ENCODE results near the gene WHRN.

WHRN gene

DNA sequence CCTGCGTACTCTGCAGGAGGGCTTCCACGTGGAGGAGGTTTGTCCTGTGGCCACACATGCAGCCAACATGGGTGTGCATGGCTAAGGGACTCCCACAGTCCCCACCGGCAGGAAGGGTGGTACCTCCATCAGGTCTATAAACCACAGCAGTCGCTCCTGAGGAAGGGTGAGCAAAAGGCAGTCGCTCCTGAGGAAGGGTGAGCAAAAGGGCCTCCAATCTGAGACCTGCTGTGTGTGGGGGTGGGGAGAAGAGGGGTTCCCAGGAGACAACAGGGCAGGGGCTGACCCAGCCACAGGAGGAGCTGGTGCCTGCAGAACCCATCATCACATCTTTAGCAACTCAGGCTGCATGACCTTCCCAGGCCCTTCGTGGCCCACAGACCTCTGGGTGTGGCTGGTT, 87.2 kb downstream of the WHRN start:
- H3K9ac ChIP-seq (ENCODE audit: insufficient read length), result no peak overlapping the region
- no peaks in the 10 kb centered on the region for H3K9me3 ChIP-seq (ENCODE audit: low read depth, low read length)
- TF ChIP-seq POLR2AphosphoS5 (IDR thresholded peaks at IDR 0.05; ENCODE audit: borderline replicate concordance, low read depth, low read length) (no peak), EZH2 (IDR thresholded peaks at IDR 0.05) (no peak), FOXP2 (optimal IDR thresholded peaks at IDR 0.05; ENCODE audit: control extremely low read depth, extremely low read length, insufficient read depth) (no peak)
- DNase-seq (ENCODE audit: low read depth, low spot score), result no peak
- H3K4me3 ChIP-seq, result no peak overlapping the region
- H3K27ac ChIP-seq, result no peak overlapping the region
- H3K36me3 ChIP-seq (ENCODE audit: insufficient read depth, low read length), result no peaks in the 10 kb centered on the region

DNA sequence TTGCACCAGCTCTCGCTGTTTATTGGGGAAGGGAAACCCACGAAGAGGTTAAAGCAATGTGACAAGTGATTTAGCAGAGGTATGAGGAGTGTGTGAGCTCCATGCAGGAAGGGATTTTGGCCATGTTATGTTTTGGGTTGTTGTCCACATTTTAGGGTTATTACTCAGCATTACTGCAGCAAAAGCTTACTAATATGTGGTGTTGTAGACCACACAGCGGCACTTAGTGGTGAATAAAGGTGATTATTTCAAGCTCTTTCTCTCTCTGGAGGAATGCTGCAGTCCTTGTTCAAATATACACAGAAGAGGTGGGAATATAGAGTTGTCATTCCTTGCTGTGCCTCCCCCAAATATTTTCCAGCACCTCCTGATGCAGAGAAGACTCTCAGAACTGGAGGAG, 87.8 kb downstream of the WHRN start:
- TF ChIP-seq EZH2 (IDR thresholded peaks at IDR 0.05), result no peak
- no peak for TF ChIP-seq POLR2AphosphoS5 (IDR thresholded peaks at IDR 0.05; ENCODE audit: borderline replicate concordance, low read depth, low read length)
- TF ChIP-seq FOXP2 (optimal IDR thresholded peaks at IDR 0.05; ENCODE audit: control extremely low read depth, extremely low read length, insufficient read depth), result no peak
- H3K27ac ChIP-seq, result no peak overlapping the region
- DNase-seq (ENCODE audit: low read depth, low spot score), result no peak
- no peak overlapping the region for H3K9ac ChIP-seq (ENCODE audit: insufficient read length)
- no peak overlapping the region for H3K4me3 ChIP-seq
- no peaks in the 10 kb centered on the region for H3K9me3 ChIP-seq (ENCODE audit: low read depth, low read length)
- no peaks in the 10 kb centered on the region for H3K36me3 ChIP-seq (ENCODE audit: insufficient read depth, low read length)

DNA sequence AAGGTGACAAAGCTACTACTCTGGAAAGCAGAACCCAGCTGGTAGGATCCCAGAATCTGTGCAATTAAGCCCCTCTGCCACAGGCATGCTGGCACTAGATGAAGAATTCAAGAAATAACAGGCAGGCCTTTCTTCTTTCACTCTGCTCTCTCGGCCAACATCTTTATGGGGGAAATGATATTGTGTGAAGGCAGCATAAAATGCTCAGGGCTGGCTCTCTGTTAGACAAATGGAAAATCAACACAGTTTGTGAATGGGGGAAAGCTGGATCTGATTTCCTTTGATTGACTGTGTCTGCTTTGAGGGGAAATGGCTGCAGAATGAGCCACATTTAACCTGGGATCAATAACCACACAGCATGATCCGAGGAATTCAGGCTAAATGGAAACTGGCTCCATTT, 88.4 kb downstream of the WHRN start:
- DNase-seq (ENCODE audit: low read depth, low spot score), result no peak
- TF ChIP-seq EZH2 (IDR thresholded peaks at IDR 0.05), result no peak
- TF ChIP-seq POLR2AphosphoS5 (IDR thresholded peaks at IDR 0.05; ENCODE audit: borderline replicate concordance, low read depth, low read length), result no peak
- no peak for TF ChIP-seq FOXP2 (optimal IDR thresholded peaks at IDR 0.05; ENCODE audit: control extremely low read depth, extremely low read length, insufficient read depth)
- Histone ChIP-seq H3K9me3 (ENCODE audit: low read depth, low read length) (no peaks in the 10 kb centered on the region), H3K4me3 (no peak overlapping the region), H3K27ac (no peak overlapping the region), H3K36me3 (ENCODE audit: insufficient read depth, low read length) (no peaks in the 10 kb centered on the region), H3K9ac (ENCODE audit: insufficient read length) (no peak overlapping the region)

DNA sequence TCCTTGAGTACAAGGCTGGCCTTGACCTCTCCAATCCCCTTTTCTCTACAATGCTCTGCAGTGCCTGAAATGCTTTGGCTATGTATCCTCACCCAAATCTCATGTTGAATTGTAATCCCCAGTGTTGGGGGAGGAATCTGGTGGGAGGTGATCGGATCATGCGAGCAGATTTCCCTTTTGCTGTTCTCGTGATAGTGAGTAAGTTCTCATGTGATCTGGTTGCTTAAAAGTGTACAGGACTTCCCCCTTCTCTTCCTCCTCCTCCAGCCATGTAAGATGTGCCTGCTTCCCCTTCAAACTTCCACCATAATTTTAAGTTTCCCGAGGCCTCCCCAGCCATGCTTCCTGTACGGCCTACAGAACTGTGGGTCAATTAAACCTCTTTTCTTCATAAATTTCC, 89.0 kb downstream of the WHRN start:
- H3K9ac ChIP-seq (ENCODE audit: insufficient read length), result no peak overlapping the region
- H3K27ac ChIP-seq, result no peak overlapping the region
- TF ChIP-seq FOXP2 (optimal IDR thresholded peaks at IDR 0.05; ENCODE audit: control extremely low read depth, extremely low read length, insufficient read depth) (no peak), POLR2AphosphoS5 (IDR thresholded peaks at IDR 0.05; ENCODE audit: borderline replicate concordance, low read depth, low read length) (no peak)
- no peak for DNase-seq (ENCODE audit: low read depth, low spot score)
- no peak overlapping the region for H3K4me3 ChIP-seq
- no peaks in the 10 kb centered on the region for H3K9me3 ChIP-seq (ENCODE audit: low read depth, low read length)
- no peaks in the 10 kb centered on the region for H3K36me3 ChIP-seq (ENCODE audit: insufficient read depth, low read length)

DNA sequence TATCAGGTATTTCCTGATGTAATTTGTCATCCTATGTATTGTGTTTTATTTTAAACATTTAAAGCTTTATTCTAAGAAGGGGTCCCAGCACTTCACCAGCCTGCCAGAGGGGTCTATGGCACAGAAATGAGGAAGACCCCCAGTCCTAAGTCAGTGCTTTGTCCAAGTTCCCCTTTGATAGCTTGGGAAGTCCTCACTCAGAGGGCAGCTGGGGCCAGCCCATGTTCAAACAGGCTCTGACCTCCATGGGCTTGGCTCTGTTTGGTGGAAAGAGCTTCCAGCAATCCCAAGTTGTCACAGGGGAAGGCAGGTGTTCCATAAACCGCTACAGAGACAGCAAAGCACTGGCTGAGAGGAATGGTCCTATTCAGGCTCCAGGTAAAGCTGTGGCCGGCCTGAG, 90.9 kb downstream of the WHRN start:
- H3K36me3 ChIP-seq (ENCODE audit: insufficient read depth, low read length), result no peaks in the 10 kb centered on the region
- TF ChIP-seq POLR2AphosphoS5 (IDR thresholded peaks at IDR 0.05; ENCODE audit: borderline replicate concordance, low read depth, low read length), result no peak
- no peak for TF ChIP-seq FOXP2 (optimal IDR thresholded peaks at IDR 0.05; ENCODE audit: control extremely low read depth, extremely low read length, insufficient read depth)
- no peak for TF ChIP-seq EZH2 (IDR thresholded peaks at IDR 0.05)
- H3K9me3 ChIP-seq (ENCODE audit: low read depth, low read length), result no peaks in the 10 kb centered on the region
- DNase-seq (ENCODE audit: low read depth, low spot score), result no peak
- H3K27ac ChIP-seq, result no peak overlapping the region
- no peak overlapping the region for H3K4me3 ChIP-seq
- no peak overlapping the region for H3K9ac ChIP-seq (ENCODE audit: insufficient read length)

DNA sequence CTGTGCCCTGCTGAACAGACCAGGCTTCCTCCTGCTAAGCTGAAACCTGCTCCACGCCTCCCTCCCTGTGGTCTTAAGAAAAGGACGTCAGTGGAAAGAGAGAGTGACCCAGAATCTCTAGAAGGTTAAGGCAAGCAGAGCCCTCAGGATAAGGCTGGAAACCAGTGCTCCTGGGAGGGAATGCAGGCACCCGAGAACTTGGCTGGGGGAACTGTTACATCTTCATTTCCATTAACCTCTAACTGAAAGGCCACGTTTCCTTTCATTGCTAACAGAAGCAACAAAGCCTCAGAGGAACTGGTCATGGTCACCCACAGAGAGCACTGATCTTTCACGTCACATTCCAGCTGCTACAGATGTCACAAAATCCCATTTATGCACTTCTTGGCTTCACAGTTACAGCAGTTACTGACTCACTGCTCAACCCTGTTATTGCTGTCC, 91.4 kb downstream of the WHRN start:
- H3K9ac ChIP-seq (ENCODE audit: insufficient read length), result no peak overlapping the region
- DNase-seq (ENCODE audit: low read depth, low spot score), result no peak
- no peak overlapping the region for H3K4me3 ChIP-seq
- H3K9me3 ChIP-seq (ENCODE audit: low read depth, low read length), result no peaks in the 10 kb centered on the region
- TF ChIP-seq POLR2AphosphoS5 (IDR thresholded peaks at IDR 0.05; ENCODE audit: borderline replicate concordance, low read depth, low read length) (no peak), EZH2 (IDR thresholded peaks at IDR 0.05) (no peak), FOXP2 (optimal IDR thresholded peaks at IDR 0.05; ENCODE audit: control extremely low read depth, extremely low read length, insufficient read depth) (no peak)
- no peak overlapping the region for H3K27ac ChIP-seq
- H3K36me3 ChIP-seq (ENCODE audit: insufficient read depth, low read length), result no peaks in the 10 kb centered on the region

DNA sequence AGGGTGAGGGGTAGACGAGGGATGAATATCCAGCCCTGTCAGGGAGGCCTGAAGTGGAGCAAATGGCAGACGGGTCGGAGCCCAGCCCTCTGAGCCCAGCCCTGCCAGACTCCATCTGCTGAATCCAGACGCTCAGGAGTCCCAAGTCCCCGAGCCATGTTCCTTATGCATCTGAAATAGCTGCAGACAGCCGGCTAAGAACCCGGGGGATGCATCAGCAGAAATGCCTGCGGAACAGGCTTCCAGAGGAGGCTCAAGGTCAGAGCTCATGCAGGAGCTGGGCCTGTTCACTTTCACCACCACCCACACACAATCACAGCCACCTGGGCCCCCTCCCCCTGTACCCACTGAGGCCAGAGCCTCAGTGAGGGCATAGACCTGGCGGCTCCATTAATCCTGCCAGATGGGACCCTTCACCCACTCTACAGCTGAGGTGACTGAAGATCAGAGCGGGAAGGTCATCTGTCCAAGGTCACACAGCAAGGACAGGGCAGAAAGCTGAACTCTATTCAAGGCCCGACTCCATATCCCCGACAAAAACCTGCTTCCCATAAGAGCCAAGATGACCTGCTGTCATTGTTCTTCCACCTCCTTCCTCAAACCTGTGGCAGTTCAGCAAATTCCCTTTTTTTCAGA, 93.1 kb downstream of the WHRN start:
- Histone ChIP-seq H3K9ac (ENCODE audit: insufficient read length) (no peak overlapping the region), H3K4me3 (no peak overlapping the region), H3K9me3 (ENCODE audit: low read depth, low read length) (no peaks in the 10 kb centered on the region), H3K36me3 (ENCODE audit: insufficient read depth, low read length) (no peaks in the 10 kb centered on the region), H3K27ac (no peak overlapping the region)
- no peak for DNase-seq (ENCODE audit: low read depth, low spot score)
- TF ChIP-seq FOXP2 (optimal IDR thresholded peaks at IDR 0.05; ENCODE audit: control extremely low read depth, extremely low read length, insufficient read depth) (no peak), EZH2 (IDR thresholded peaks at IDR 0.05) (no peak), POLR2AphosphoS5 (IDR thresholded peaks at IDR 0.05; ENCODE audit: borderline replicate concordance, low read depth, low read length) (no peak)

DNA sequence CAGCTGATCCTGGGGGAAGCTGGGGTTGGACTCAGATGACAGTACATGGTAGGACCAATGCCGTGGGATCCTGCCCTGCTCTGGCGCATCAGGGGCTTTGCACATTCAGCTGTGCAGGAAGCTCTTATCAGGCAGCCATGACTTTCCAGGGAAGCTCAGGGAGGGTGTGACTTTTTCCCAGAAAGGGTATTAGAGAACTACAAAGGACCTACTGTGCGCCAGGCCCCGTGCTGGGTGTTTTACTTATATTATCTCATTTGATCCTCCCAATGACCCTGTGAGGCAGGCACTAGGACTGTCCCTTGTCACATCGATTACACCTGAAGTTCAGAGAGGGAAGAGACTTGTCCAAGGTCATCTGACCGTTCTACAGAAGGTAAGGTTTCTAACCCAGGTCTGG, 93.8 kb downstream of the WHRN start:
- Histone ChIP-seq H3K27ac (no peak overlapping the region), H3K36me3 (ENCODE audit: insufficient read depth, low read length) (no peaks in the 10 kb centered on the region), H3K9ac (ENCODE audit: insufficient read length) (no peak overlapping the region), H3K4me3 (no peak overlapping the region), H3K9me3 (ENCODE audit: low read depth, low read length) (no peaks in the 10 kb centered on the region)
- no peak for DNase-seq (ENCODE audit: low read depth, low spot score)
- no peak for TF ChIP-seq FOXP2 (optimal IDR thresholded peaks at IDR 0.05; ENCODE audit: control extremely low read depth, extremely low read length, insufficient read depth)

DNA sequence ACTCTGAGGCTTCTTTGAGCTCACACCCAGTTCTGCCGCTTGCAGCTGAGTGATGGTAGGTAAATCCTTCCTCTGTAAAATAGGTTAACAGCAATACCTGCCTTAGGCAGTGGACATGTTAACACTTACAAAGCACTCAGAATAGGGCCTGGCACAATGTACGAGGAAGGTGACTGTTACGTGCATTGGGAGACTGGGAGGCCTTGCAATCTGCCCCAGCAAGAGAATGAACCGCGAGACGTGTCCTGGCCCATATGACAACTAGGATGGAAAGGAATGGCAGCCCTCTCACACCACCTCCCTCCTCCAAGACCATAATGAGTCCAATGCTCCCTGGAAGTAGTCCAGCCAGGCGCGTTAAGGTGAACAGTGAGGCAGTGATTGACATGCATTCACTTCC, 94.4 kb downstream of the WHRN start:
- Histone ChIP-seq H3K9ac (ENCODE audit: insufficient read length) (no peak overlapping the region), H3K4me3 (no peak overlapping the region), H3K27ac (no peak overlapping the region), H3K36me3 (ENCODE audit: insufficient read depth, low read length) (no peaks in the 10 kb centered on the region), H3K9me3 (ENCODE audit: low read depth, low read length) (no peaks in the 10 kb centered on the region)
- DNase-seq (ENCODE audit: low read depth, low spot score), result no peak
- TF ChIP-seq FOXP2 (optimal IDR thresholded peaks at IDR 0.05; ENCODE audit: control extremely low read depth, extremely low read length, insufficient read depth) (no peak), EZH2 (IDR thresholded peaks at IDR 0.05) (no peak), POLR2AphosphoS5 (IDR thresholded peaks at IDR 0.05; ENCODE audit: borderline replicate concordance, low read depth, low read length) (no peak)

All from SK-N-MC (cell line).